OCI-LY1 (cell line): Measurements from ENCODE around the gene ZNRF3.

ENCODE experiments used
- H2AFZ ChIP-seq: fragments of 200-600 bp; sonication (generic), shearing (Covaris generic); 2 replicates; pipeline ENCODE4 v1.6.0; 2014; ENCODE audit warnings: antibody characterized with exemption, mild to moderate bottlenecking, low read length
- H3F3A ChIP-seq: fragments of 200-600 bp; sonication (generic), shearing (Covaris generic); 2 replicates; pipeline ENCODE4 v1.6.0; 2014; ENCODE audit warnings: mild to moderate bottlenecking, antibody characterized with exemption, low read length, moderate library complexity; ENCODE audit not compliant: insufficient read depth
- H3K27ac ChIP-seq: fragments of 200-600 bp; sonication (generic); 2 replicates; pipeline ENCODE4 v1.5.1; 2014; ENCODE audit warnings: low read length, mixed run types, mild to moderate bottlenecking, low read depth; ENCODE audit not compliant: poor library complexity, severe bottlenecking
- H3K27me3 ChIP-seq: fragments of 200-600 bp; sonication (generic); 2 replicates; pipeline ENCODE4 v1.6.0; 2014; ENCODE audit warnings: antibody characterized with exemption, mild to moderate bottlenecking, low read length, moderate library complexity; ENCODE audit not compliant: insufficient read depth
- H3K36me3 ChIP-seq: fragments of 200-600 bp; sonication (generic); 2 replicates; pipeline ENCODE4 v1.6.1; 2014; ENCODE audit warnings: mild to moderate bottlenecking, antibody characterized with exemption, low read length, moderate library complexity, mixed read lengths; ENCODE audit not compliant: insufficient read depth
- H3K4me1 ChIP-seq: fragments of 200-600 bp; sonication (generic); 2 replicates; pipeline ENCODE4 v1.5.1; 2014; ENCODE audit warnings: mild to moderate bottlenecking, low read length, moderate library complexity; ENCODE audit not compliant: insufficient read depth, severe bottlenecking
- H3K4me2 ChIP-seq: fragments of 200-600 bp; sonication (generic), shearing (Covaris generic); 2 replicates; pipeline ENCODE4 v1.6.1; 2014; ENCODE audit warnings: low read length
- H3K4me3 ChIP-seq: fragments of 200-600 bp; sonication (generic); 2 replicates; pipeline ENCODE4 v1.5.1; 2014; ENCODE audit warnings: low read length, low read depth, mild to moderate bottlenecking, mixed read lengths; ENCODE audit not compliant: poor library complexity, severe bottlenecking
- H3K79me2 ChIP-seq: fragments of 200-600 bp; shearing (Covaris generic); 2 replicates; pipeline ENCODE4 v1.6.1; 2016; ENCODE audit warnings: mixed run types, low read length, mixed read lengths; ENCODE audit not compliant: insufficient read depth
- H3K9ac ChIP-seq: fragments of 200-600 bp; sonication (generic), shearing (Covaris generic); 2 replicates; pipeline ENCODE4 v1.6.1; 2014; ENCODE audit warnings: mild to moderate bottlenecking, low read length, mixed read lengths
- H3K9me2 ChIP-seq: fragments of 200-600 bp; sonication (generic), shearing (Covaris generic); 2 replicates; pipeline ENCODE4 v1.6.1; 2014; ENCODE audit warnings: low read depth, mild to moderate bottlenecking, low read length, mixed read lengths
- H3K9me3 ChIP-seq: fragments of 200-600 bp; shearing (Covaris generic); 2 replicates; pipeline ENCODE4 v1.6.1; 2014; ENCODE audit warnings: low read length, mixed read lengths
- H4K20me1 ChIP-seq: fragments of 200-600 bp; sonication (generic), shearing (Covaris generic); 2 replicates; pipeline ENCODE4 v1.6.0; 2016; ENCODE audit warnings: mild to moderate bottlenecking, low read length; ENCODE audit not compliant: insufficient read depth
- EZH2 ChIP-seq: fragments of 200-600 bp; sonication (generic), shearing (Covaris generic); IDR thresholded peaks from 2 replicates; pipeline ENCODE4 v1.8.0; 2017; ENCODE audit warnings: borderline replicate concordance, mixed run types, mild to moderate bottlenecking, antibody characterized with exemption, low read length, moderate library complexity, mixed read lengths
- TF ChIP-seq, protein P1 (sequence below): fragments of 200-600 bp; sonication (generic), shearing (Covaris generic); IDR thresholded peaks from 2 replicates; pipeline ENCODE4 v1.5.1; 2017; ENCODE audit warnings: mild to moderate bottlenecking, antibody characterized with exemption, low read length, moderate library complexity, mixed read lengths

Gene ZNRF3

DNA sequence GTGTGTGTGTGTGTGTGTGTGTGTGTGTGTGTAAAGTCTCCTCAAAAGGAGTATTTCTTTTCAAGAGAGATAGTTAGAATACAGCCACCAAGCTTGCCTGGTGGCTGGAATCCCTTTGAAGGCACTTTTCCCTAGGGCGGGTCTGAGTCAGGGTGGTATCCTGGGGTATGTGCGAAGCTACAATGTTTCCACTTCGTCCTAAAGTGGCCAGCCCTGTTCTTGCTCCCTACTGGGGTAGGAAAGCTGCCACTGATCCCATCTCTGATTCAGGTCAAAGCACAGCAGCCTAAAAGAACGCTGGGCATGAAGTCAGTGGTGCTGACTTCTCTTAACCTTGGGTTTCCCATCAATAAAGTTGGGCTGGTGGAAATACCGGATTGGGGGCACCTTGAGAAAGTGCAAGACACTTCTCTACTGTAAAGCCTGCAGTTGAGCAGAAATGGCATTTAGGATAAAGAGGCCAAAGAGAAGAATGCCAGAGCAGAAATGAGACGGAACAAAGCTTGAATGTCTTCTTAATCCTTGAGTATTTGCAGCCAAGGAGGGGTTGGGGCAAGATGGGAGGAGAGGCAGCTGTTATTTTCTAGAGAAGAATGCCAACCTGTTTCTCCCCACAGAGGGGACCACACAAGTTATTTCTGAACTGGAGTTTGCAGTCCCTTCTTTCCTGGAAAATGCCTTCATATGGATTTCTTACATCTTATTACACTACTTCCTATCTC is 35.3 kb downstream of the ZNRF3 start:
- H4K20me1 ChIP-seq: no peaks in the 10 kb centered on the region
- H3K27me3 ChIP-seq: peaks cover 4% of the 10 kb centered on the region; the same call in 1 of the 2 replicates
- H3K27ac ChIP-seq: no peak overlapping the region
- no peak overlapping the region for H3K4me2 ChIP-seq
- no peak overlapping the region for H3K9ac ChIP-seq
- H3K9me3 ChIP-seq: no peaks in the 10 kb centered on the region
- TF ChIP-seq, protein P1, sequence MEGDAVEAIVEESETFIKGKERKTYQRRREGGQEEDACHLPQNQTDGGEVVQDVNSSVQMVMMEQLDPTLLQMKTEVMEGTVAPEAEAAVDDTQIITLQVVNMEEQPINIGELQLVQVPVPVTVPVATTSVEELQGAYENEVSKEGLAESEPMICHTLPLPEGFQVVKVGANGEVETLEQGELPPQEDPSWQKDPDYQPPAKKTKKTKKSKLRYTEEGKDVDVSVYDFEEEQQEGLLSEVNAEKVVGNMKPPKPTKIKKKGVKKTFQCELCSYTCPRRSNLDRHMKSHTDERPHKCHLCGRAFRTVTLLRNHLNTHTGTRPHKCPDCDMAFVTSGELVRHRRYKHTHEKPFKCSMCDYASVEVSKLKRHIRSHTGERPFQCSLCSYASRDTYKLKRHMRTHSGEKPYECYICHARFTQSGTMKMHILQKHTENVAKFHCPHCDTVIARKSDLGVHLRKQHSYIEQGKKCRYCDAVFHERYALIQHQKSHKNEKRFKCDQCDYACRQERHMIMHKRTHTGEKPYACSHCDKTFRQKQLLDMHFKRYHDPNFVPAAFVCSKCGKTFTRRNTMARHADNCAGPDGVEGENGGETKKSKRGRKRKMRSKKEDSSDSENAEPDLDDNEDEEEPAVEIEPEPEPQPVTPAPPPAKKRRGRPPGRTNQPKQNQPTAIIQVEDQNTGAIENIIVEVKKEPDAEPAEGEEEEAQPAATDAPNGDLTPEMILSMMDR: no peak
- no peak for TF ChIP-seq EZH2
- peaks cover 20% of the 10 kb centered on the region for H3K4me1 ChIP-seq
- no peaks in the 10 kb centered on the region for H3K9me2 ChIP-seq
- H3F3A ChIP-seq: no peaks in the 10 kb centered on the region
- H2AFZ ChIP-seq: no peak overlapping the region
- H3K4me3 ChIP-seq: no peak overlapping the region
- H3K79me2 ChIP-seq: no peaks in the 10 kb centered on the region
- H3K36me3 ChIP-seq: no peaks in the 10 kb centered on the region

DNA sequence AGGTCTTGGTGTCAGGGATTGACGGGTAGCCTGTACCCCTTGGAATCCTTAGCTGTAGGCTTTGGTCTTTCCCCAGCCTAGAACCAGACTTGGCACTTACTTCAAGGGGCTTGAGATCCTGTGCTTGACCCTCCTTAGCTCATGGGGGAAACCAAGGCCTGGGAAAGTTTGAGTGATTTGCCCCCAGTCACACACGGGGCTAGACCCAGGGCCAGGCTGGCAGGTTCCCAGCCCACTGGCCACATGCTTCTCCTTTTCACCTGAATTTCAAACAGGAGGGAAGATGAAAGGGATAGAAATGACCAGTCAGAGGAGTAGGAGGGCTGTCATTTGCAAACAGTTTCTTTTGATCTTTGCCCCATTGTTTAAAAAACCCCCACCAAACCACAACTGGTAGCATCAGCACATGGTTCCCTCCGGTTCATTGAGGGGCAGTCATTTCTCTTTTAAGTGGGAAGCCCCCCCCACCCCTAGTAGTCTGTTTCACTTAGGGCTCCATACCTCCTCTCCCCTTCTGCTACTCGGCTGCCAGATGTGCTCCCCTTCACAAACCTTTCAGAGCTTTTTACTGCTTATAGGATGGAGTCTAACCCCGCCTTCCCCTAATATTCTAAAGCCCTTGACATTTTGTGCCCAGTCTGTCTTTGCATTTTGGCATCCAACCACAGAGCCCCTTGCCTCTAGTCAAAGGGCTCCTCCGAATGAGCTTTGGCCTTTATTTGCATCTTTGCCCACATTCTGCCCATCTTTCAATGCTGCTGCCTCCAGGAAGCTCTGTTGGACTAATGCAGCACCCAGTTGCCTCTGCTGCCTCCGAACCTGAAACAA is 37.6 kb downstream of the ZNRF3 start:
- Histone ChIP-seq H3K4me2 (no peak overlapping the region), H3K27ac (no peak overlapping the region), H4K20me1 (no peaks in the 10 kb centered on the region), H3K4me1 (peaks cover 20% of the 10 kb centered on the region), H3K9ac (no peak overlapping the region), H3K9me3 (no peaks in the 10 kb centered on the region), H3K9me2 (no peaks in the 10 kb centered on the region), H3K36me3 (no peaks in the 10 kb centered on the region), H3K4me3 (no peak overlapping the region), H3K79me2 (no peaks in the 10 kb centered on the region), H3F3A (no peaks in the 10 kb centered on the region), H2AFZ (no peak overlapping the region), H3K27me3 (peaks cover 4% of the 10 kb centered on the region; the same call in 1 of the 2 replicates)
- TF ChIP-seq EZH2: no peak
- TF ChIP-seq, protein P1: no peak

DNA sequence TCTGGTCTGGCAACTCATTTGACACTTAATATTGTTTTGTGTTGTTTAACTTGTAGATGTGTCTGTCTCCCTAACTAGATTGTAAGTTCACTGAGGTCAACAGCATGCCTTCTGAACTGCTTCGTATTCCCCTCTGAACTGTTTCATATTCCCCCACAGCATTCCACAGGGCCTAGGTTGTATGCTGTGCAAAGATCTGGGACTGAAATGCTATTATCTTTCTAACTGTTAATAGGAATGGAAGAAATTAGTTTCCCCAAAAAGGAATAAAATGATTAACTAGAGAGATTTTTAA is 38.2 kb downstream of the ZNRF3 start:
- Histone ChIP-seq H3K9me2 (no peaks in the 10 kb centered on the region), H4K20me1 (no peaks in the 10 kb centered on the region), H3K79me2 (no peaks in the 10 kb centered on the region), H3K9ac (no peak overlapping the region), H3K27ac (no peak overlapping the region), H3K4me3 (no peak overlapping the region), H3K4me1 (peaks cover 20% of the 10 kb centered on the region), H3F3A (no peaks in the 10 kb centered on the region), H3K36me3 (no peaks in the 10 kb centered on the region), H3K4me2 (no peak overlapping the region), H2AFZ (no peak overlapping the region), H3K27me3 (peaks cover 4% of the 10 kb centered on the region; the same call in 1 of the 2 replicates), H3K9me3 (no peaks in the 10 kb centered on the region)
- TF ChIP-seq, protein P1: no peak
- no peak for TF ChIP-seq EZH2
